B cell (primary cell): ENCODE measurements around the gene TLE7. TPM values are rescaled to one million over a fixed set of nuclear protein-coding genes. Genes with fewer than 3 reads are reported as not detected.

ENCODE experiments used
- ATAC-seq: fragments of 200-7000 bp; cut with Tn5 transposase; one replicate; pipeline ENCODE4 v1.10.0; 2021; ENCODE audit warnings: low read depth, mild to moderate bottlenecking, moderate number of reproducible peaks, moderate library complexity
- CTCF ChIA-PET: fragments of 350-600 bp; sonication (Branson Sonifier 250); formaldehyde crosslinking; loops from one replicate; lab custom pipeline; 2021; ENCODE audit warnings: antibody characterized with exemption, inconsistent platforms; lab: Charles Lee
- POLR2A ChIA-PET: fragments of 350-600 bp; sonication (Branson Sonifier 250); formaldehyde crosslinking; loops from one replicate; lab custom pipeline; 2021; ENCODE audit warnings: antibody characterized with exemption; lab: Charles Lee
- DNase-seq: peaks from one replicate; pipeline ENCODE4 v3.0.0; 2013
- H2AFZ ChIP-seq: 2 replicates; pipeline ENCODE4 v1.6.1; 2012; ENCODE audit warnings: mild to moderate bottlenecking, low read depth, low read length; ENCODE audit not compliant: insufficient read depth, poor library complexity, severe bottlenecking
- H3K27ac ChIP-seq, 2 donors: 1 replicate in 1 of 2; 2 replicates in 1 of 2; pipeline ENCODE4 v1.5.1; 2012 to 2013; ENCODE audit warnings: low read length in 2 of 2, mild to moderate bottlenecking in 2 of 2, moderate library complexity in 1 of 2
- H3K27me3 ChIP-seq, 4 experiments: fragments of 200-600 bp in 1 of 4; sonication (generic) in 1 of 4; replicated peaks in 1 of 4; 1 replicate in 2 of 4; 2 replicates in 2 of 4; pipeline versions ENCODE4 v1.6.1 to v1.7.0; 2013 to 2016; ENCODE audit warnings: low read length in 3 of 4, mild to moderate bottlenecking in 2 of 4, mixed read lengths in 1 of 4, moderate library complexity in 1 of 4; ENCODE audit not compliant: insufficient read depth in 4 of 4, control insufficient read depth in 3 of 4; ENCODE audit errors: control extremely low read depth in 1 of 4
- H3K36me3 ChIP-seq, 2 experiments: replicated peaks in 1 of 2; 1 replicate in 1 of 2; 2 replicates in 1 of 2; pipeline versions ENCODE4 v1.6.1 to v1.7.1; 2013; ENCODE audit warnings: low read length in 1 of 2; ENCODE audit not compliant: insufficient read depth in 2 of 2, control insufficient read depth in 1 of 2; ENCODE audit errors: control extremely low read depth in 1 of 2, extremely low read depth in 1 of 2
- H3K4me1 ChIP-seq, 2 donors: fragments of 200-600 bp in 1 of 2; sonication (generic) in 1 of 2; 1 replicate in 1 of 2; 2 replicates in 1 of 2; pipeline versions ENCODE4 v1.5.1 to v1.6.1; 2013 to 2017; ENCODE audit warnings: low read length in 2 of 2; ENCODE audit not compliant: control insufficient read depth in 2 of 2, insufficient read depth in 2 of 2
- H3K4me2 ChIP-seq: replicated peaks from 2 replicates; pipeline ENCODE3; 2012; ENCODE audit warnings: mild to moderate bottlenecking, low read depth, low read length; ENCODE audit not compliant: poor library complexity, severe bottlenecking
- H3K4me3 ChIP-seq, 5 experiments: fragments of 200-600 bp in 1 of 5; sonication (generic) in 1 of 5; 1 replicate in 3 of 5; 2 replicates in 2 of 5; pipeline versions ENCODE4 v1.5.1 to v1.7.0; 2011 to 2016; ENCODE audit warnings: low read length in 4 of 5, mild to moderate bottlenecking in 4 of 5, low read depth in 2 of 5, control low read depth in 1 of 5, moderate library complexity in 1 of 5; ENCODE audit not compliant: insufficient read depth in 1 of 5; ENCODE audit errors: control extremely low read depth in 1 of 5, extremely low read depth in 1 of 5
- H3K79me2 ChIP-seq: fragments of 200-600 bp; sonication (generic); one replicate; pipeline ENCODE4 v1.6.0; 2016; ENCODE audit warnings: low read length; ENCODE audit not compliant: control insufficient read depth, insufficient read depth
- H3K9ac ChIP-seq: fragments of 200-600 bp; sonication (generic); 2 replicates; pipeline ENCODE4 v1.6.1; 2017; ENCODE audit warnings: mild to moderate bottlenecking, low read length, moderate library complexity
- H3K9me3 ChIP-seq, 3 donors: one replicate each; pipeline versions ENCODE4 v1.6.1 to v1.7.1; 2013; ENCODE audit warnings: low read length in 2 of 3; ENCODE audit not compliant: control insufficient read depth in 2 of 3, insufficient read depth in 1 of 3; ENCODE audit errors: control extremely low read depth in 1 of 3
- H4K20me1 ChIP-seq: 2 replicates; pipeline ENCODE4 v1.6.0; 2012; ENCODE audit warnings: mild to moderate bottlenecking, low read length; ENCODE audit not compliant: insufficient read depth, control insufficient read depth, poor library complexity, severe bottlenecking
- H3K27ac Mint-ChIP-seq: one replicate; pipeline ENCODE4 v1.8.0; 2021; ENCODE audit warnings: mixed read lengths
- H3K27me3 Mint-ChIP-seq: one replicate; pipeline ENCODE4 v1.8.0; 2021; ENCODE audit warnings: mixed read lengths
- H3K4me1 Mint-ChIP-seq: one replicate; pipeline ENCODE4 v1.8.0; 2021; ENCODE audit warnings: mixed read lengths
- H3K4me3 Mint-ChIP-seq: one replicate; pipeline ENCODE4 v1.8.0; 2021; ENCODE audit warnings: mixed read lengths
- H3K9me3 Mint-ChIP-seq: one replicate; pipeline ENCODE4 v1.8.0; 2022; ENCODE audit warnings: mixed read lengths; ENCODE audit not compliant: insufficient read depth
- EZH2 ChIP-seq: IDR thresholded peaks from 2 replicates; pipeline ENCODE4 v1.6.1; 2012; ENCODE audit warnings: borderline replicate concordance, low read depth, mild to moderate bottlenecking, moderate library complexity, low read length; ENCODE audit not compliant: insufficient read depth, poor library complexity, severe bottlenecking
- WGBS: methylation state at CpG from one replicate; pipeline ENCODE4 v1.1.5; 2013; ENCODE audit warnings: missing lambda C conversion rate; ENCODE audit not compliant: insufficient coverage; 5-methylcytosine and 5-hydroxymethylcytosine counted together
- intact Hi-C: fragments of 100-400 bp; cut with micrococcal nuclease; formaldehyde crosslinking; loops from one replicate; pipeline ENCODE4 v1.10.0; 2022
- polyA plus RNA-seq: library from polyadenylated mRNA; depleted of rRNA; stranded (reverse); fragments of >200 nt; gene quantifications from 2 replicates; pipeline ENCODE4 v1.2.3, GENCODE V29; 2012
- total RNA-seq, 2 donors: library from RNA; stranded (reverse); fragments of 120-200 nt in 1 of 2; gene quantifications; 1 replicate in 1 of 2; 2 replicates in 1 of 2; pipeline versions ENCODE4 v1.2.3 to v1.2.4, GENCODE V29; 2013 to 2022
- TF ChIP-seq, protein P1 (sequence below): fragments of 200-600 bp; IDR thresholded peaks from one replicate; pipeline ENCODE4 v1.8.0; 2022; ENCODE audit warnings: antibody characterized with exemption, mild to moderate bottlenecking

The TLE7 gene
- total and polyA plus RNA-seq, 2 donors (not counting 1 experiment from before 2014, with no cell fraction given), result not detected

GRCh38 chr16:71413341-71413740 lies 28.5 kb downstream of the TLE7 start:
- Histone ChIP-seq H3K4me2 (no peak overlapping the region), H3K4me3 (no peak overlapping the region), H3K9me3 (no peaks in the 10 kb centered on the region), H3K9ac (no peak overlapping the region), H4K20me1 (no peaks in the 10 kb centered on the region), H2AFZ (no peak overlapping the region), H3K27ac (no peak overlapping the region), H3K27me3 (peaks cover 0 to 12% (median 2%) of the 10 kb centered on the region in 4 experiments), H3K36me3 (no peaks in the 10 kb centered on the region), H3K4me1 (peaks cover 6 to 12% of the 10 kb centered on the region in 2 donors), H3K79me2 (no peaks in the 10 kb centered on the region)
- no peak overlapping the region for H3K4me3 Mint-ChIP-seq
- ATAC-seq (no peak), DNase-seq (no peak)
- POLR2A ChIA-PET, result interaction anchor here (0.9 to 1.0 kb wide), 2 partner anchors 195 to 198 kb away, joined by 3 read pairs; no protein-coding TSS in a partner anchor
- no peak for TF ChIP-seq EZH2
- TF ChIP-seq, protein P1, sequence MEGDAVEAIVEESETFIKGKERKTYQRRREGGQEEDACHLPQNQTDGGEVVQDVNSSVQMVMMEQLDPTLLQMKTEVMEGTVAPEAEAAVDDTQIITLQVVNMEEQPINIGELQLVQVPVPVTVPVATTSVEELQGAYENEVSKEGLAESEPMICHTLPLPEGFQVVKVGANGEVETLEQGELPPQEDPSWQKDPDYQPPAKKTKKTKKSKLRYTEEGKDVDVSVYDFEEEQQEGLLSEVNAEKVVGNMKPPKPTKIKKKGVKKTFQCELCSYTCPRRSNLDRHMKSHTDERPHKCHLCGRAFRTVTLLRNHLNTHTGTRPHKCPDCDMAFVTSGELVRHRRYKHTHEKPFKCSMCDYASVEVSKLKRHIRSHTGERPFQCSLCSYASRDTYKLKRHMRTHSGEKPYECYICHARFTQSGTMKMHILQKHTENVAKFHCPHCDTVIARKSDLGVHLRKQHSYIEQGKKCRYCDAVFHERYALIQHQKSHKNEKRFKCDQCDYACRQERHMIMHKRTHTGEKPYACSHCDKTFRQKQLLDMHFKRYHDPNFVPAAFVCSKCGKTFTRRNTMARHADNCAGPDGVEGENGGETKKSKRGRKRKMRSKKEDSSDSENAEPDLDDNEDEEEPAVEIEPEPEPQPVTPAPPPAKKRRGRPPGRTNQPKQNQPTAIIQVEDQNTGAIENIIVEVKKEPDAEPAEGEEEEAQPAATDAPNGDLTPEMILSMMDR, result no peak
- H3K9me3 Mint-ChIP-seq, result no peaks in the 10 kb centered on the region
- H3K27ac Mint-ChIP-seq, result no peak overlapping the region
- CTCF ChIA-PET, result interaction anchor here (0.7 to 10.0 kb wide), 33 partner anchors 9 to 648 kb away, joined by 3 to 258 read pairs (median 4); partner anchors contain the start of gene ZNF23
- peaks cover 7% of the 10 kb centered on the region for H3K4me1 Mint-ChIP-seq
- WGBS, result 63% methylated on average over 2 of the region's 4 CpGs
- intact Hi-C loops, result no loop called here
- peaks cover 44% of the 10 kb centered on the region for H3K27me3 Mint-ChIP-seq
